Adrenal gland (tissue), 12 donors: ENCODE results near the gene IGSF9. TPM values are rescaled to one million over a fixed set of nuclear protein-coding genes. Genes with fewer than 3 reads are reported as not detected.

ENCODE experiments used
- DNase-seq, 7 donors: peaks; one replicate each; pipeline ENCODE4 v3.0.0-alpha.2; 2019 to 2020
- H3K27ac ChIP-seq, 5 donors: fragments of 200-600 bp; sonication (generic) in 4 of 5; 1 replicate in 3 of 5; 2 replicates in 2 of 5; pipeline versions ENCODE4 v1.5.1 to v1.8.0; 2016 to 2020; ENCODE audit warnings: mild to moderate bottlenecking in 1 of 5
- H3K27me3 ChIP-seq: fragments of 200-600 bp; 2 replicates; pipeline ENCODE4 v1.8.0; 2021
- H3K36me3 ChIP-seq, 2 donors: fragments of 200-600 bp; replicated peaks in 1 of 2; 1 replicate in 1 of 2; 2 replicates in 1 of 2; pipeline versions ENCODE4 v1.5.1 to v1.8.0; 2018 to 2022
- H3K4me1 ChIP-seq, 2 donors: fragments of 200-600 bp; replicated peaks in 1 of 2; 1 replicate in 1 of 2; 2 replicates in 1 of 2; pipeline versions ENCODE4 v1.5.1 to v1.8.0; 2018 to 2021
- H3K4me3 ChIP-seq, 4 donors: fragments of 200-600 bp; sonication (generic) in 3 of 4; one replicate each; pipeline ENCODE4 v1.5.1; 2016 to 2018
- H3K9me3 ChIP-seq, 3 donors: fragments of 200-600 bp; sonication (generic) in 1 of 3; replicated peaks in 1 of 3; 1 replicate in 2 of 3; 2 replicates in 1 of 3; pipeline versions ENCODE4 v1.5.1 to v1.8.0; 2016 to 2021
- POLR2A ChIP-seq, 2 donors: fragments of 450-650 bp; IDR thresholded peaks; one replicate each; pipeline ENCODE4 v1.6.1; 2017; ENCODE audit warnings: antibody characterized with exemption in 2 of 2, mild to moderate bottlenecking in 2 of 2, moderate library complexity in 1 of 2
- WGBS, 4 donors: extraction: QIAGEN DNeasy Blood & Tissue Kit in 2 of 4; methylation state at CpG; one replicate each; pipeline versions ENCODE4 v1.1.5 to v1.1.7; 2013 to 2017; 5-methylcytosine and 5-hydroxymethylcytosine counted together
- intact Hi-C, 2 donors: fragments of 100-400 bp; cut with DNase I; formaldehyde crosslinking; loops; one replicate each; pipeline versions ENCODE4 v1.14.1 to v1.15.0; 2022 to 2023
- polyA plus RNA-seq, 3 donors: library from polyadenylated mRNA; stranded (reverse); fragments of 200-250 nt in 2 of 3; fragments of 350-450 nt in 1 of 3; fragmentation: Illumina TruSeq in 1 of 3; extraction: RNeasy Lipid Tissue Mini Kit (QIAGEN cat#74804) in 1 of 3; gene quantifications; one replicate each; pipeline ENCODE4 v1.2.3, GENCODE V29; 2013 to 2014
- total RNA-seq, 9 donors: library from RNA; depleted of rRNA in 4 of 9; stranded (reverse); fragments of >200 nt in 4 of 9; fragments of 120-200 nt in 1 of 9; fragmentation: NEBNext Ultra II Directional in 1 of 9; extraction: Animal tissue kit (Norgen Biotek cat#: 25700) in 1 of 9; gene quantifications; one replicate each; pipeline versions ENCODE4 v1.1.0 to v1.2.4, GENCODE V29; 2013 to 2023
- TF ChIP-seq, protein P1 (sequence below), 6 experiments: fragments of 450-650 bp in 4 of 6; fragments of 200-600 bp in 2 of 6; sonication (generic) in 1 of 6; IDR thresholded peaks; 1 replicate in 5 of 6; 2 replicates in 1 of 6; pipeline versions ENCODE4 v1.5.1 to v1.8.0; 2016 to 2021; ENCODE audit warnings: antibody characterized with exemption in 6 of 6, mild to moderate bottlenecking in 2 of 6, moderate library complexity in 1 of 6
- donor health status: healthy with polysubstance abuse.
- donor health status: Bipolar disorder and iron deficiency.
- donor health status: DM: yes; HTN: yes; CAD: no.
- donor health status: DM: no; HTN: no; CAD: no.
- donor health status: DM: no; HTN: no; CAD: no.
- donor health status: DM: yes; HTN: yes; CAD: no.

The IGSF9 gene
- total and polyA plus RNA-seq, 12 donors: 0.10 to 0.32 (median 0.19) TPM; not detected in 6

DNA sequence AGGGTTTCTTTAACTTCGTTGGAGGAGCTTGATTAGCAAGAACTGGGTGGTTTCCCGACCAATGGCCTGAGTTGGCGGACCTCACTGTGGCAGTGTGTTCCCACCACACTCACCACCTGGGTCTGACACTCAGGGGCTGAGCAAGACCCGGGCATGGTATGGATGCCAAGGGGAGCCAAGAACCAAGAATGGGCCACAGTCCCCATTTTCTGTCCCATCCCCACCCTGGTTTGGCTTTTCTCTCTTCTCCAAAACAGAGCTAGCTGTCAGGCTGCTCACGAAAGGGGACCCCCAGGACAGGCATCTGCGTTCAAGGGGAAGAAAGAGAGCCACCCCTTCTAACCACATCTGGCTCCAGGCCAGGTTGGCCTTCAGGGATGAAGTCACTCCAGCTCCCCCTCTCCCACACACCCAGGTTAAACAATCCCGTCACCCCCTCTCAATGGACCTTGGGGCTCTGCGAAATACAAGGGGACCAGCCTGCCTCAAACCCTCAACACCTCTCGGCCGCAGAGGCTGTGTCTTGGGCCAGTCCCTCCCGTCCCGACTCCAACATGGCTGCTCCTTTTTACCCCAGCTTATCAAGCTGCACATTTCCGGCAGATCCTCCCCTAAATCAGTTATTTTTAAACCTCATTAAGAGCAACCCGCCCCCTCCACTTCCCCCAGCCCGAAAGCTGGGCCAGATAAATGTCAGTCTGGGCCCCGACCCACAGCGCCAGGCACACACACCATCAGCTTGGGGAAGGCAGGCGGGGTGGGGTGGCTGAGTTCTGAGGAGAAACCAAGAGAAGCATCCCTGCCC is 23.5 kb downstream of the IGSF9 start:
- TF ChIP-seq POLR2A (IDR thresholded peaks at IDR 0.05): no peak
- TF ChIP-seq, protein P1, sequence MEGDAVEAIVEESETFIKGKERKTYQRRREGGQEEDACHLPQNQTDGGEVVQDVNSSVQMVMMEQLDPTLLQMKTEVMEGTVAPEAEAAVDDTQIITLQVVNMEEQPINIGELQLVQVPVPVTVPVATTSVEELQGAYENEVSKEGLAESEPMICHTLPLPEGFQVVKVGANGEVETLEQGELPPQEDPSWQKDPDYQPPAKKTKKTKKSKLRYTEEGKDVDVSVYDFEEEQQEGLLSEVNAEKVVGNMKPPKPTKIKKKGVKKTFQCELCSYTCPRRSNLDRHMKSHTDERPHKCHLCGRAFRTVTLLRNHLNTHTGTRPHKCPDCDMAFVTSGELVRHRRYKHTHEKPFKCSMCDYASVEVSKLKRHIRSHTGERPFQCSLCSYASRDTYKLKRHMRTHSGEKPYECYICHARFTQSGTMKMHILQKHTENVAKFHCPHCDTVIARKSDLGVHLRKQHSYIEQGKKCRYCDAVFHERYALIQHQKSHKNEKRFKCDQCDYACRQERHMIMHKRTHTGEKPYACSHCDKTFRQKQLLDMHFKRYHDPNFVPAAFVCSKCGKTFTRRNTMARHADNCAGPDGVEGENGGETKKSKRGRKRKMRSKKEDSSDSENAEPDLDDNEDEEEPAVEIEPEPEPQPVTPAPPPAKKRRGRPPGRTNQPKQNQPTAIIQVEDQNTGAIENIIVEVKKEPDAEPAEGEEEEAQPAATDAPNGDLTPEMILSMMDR (IDR thresholded peaks at IDR 0.05): no peak
- no peaks in the 10 kb centered on the region for H3K9me3 ChIP-seq
- 66 to 70% (median 67%) methylated on average over 15 to 18 of the region's 18 CpGs for WGBS, 4 donors

DNA sequence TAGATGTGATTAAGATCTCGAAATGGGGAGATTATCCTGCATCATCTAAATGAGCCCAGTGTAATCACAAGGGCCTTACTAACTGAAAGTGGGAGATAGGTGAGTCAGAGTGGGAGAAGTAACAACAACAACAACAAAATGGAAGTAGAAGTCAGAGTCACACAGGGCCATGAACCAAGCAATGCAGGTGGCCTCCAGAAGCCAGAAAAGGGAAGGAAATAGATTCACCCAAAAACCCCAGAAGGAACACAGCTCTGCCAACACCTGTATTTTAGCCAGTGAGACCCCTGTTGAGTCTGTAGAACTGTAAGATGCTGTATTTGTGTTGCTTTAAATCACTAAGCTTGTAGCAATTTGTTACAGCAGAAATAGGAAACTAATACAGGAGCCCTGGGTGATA is 24.2 kb downstream of the IGSF9 start:
- Histone ChIP-seq H3K4me1 (peaks cover 4 to 41% of the 10 kb centered on the region in 2 donors), H3K27me3 (no peaks in the 10 kb centered on the region), H3K9me3 (no peaks in the 10 kb centered on the region), H3K4me3 (no peak overlapping the region), H3K27ac (peak overlapping the region in 1 of 5 donors; percentile 92), H3K36me3 (peaks cover 0 to 31% of the 10 kb centered on the region in 2 donors)
- no peak for DNase-seq
- 65 to 87% (median 73%) methylated on average over 1 of the region's 1 CpG for WGBS, 4 donors
- intact Hi-C loops: no loop called here
- TF ChIP-seq, protein P1 (IDR thresholded peaks at IDR 0.05): no peak
- no peak for TF ChIP-seq POLR2A (IDR thresholded peaks at IDR 0.05)

More for the DNA sequence above, 23.5 kb downstream of the IGSF9 start:
- H3K27ac ChIP-seq: peak overlapping the region in 2 of 5 donors; percentile 92 to 93
- H3K4me3 ChIP-seq: peak overlapping the region in 1 of 4 donors; percentile 64
- no peaks in the 10 kb centered on the region for H3K27me3 ChIP-seq
- H3K36me3 ChIP-seq: peaks cover 0 to 31% of the 10 kb centered on the region in 2 donors
- intact Hi-C loops: no loop called here
- DNase-seq: peak in 1 of 7 donors; percentile 36
- peaks cover 4 to 41% of the 10 kb centered on the region in 2 donors for H3K4me1 ChIP-seq

DNA sequence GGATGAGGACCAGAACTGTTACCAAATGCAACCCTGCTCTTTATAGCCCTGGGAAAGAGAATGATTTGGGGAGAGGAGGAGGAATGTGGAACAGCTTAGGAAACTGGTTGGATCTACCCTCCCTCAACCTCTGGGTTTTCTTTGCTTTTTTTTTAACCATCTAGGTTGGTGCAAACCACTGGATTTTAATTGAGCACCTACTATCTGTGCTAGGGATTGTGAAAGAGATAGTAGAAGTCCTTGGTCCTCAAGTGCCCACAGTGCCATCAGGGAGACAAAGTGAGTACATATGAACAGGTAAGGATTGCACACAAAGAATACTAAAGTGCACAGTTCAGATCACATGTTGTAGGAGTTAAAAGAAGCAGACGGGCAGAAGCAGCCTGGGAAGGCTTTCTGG is 24.8 kb downstream of the IGSF9 start:
- H3K4me1 ChIP-seq: peaks cover 0 to 38% of the 10 kb centered on the region in 2 donors
- H3K27me3 ChIP-seq: no peaks in the 10 kb centered on the region
- 76 to 93% (median 86%) methylated on average over 1 of the region's 1 CpG for WGBS, 4 donors
- no peaks in the 10 kb centered on the region for H3K9me3 ChIP-seq
- H3K36me3 ChIP-seq: peaks cover 0 to 31% of the 10 kb centered on the region in 2 donors
- H3K4me3 ChIP-seq: no peak overlapping the region
- intact Hi-C loops: no loop called here
- no peak overlapping the region for H3K27ac ChIP-seq
- no peak for TF ChIP-seq POLR2A (IDR thresholded peaks at IDR 0.05)
- TF ChIP-seq, protein P1 (IDR thresholded peaks at IDR 0.05): no peak
- no peak for DNase-seq

DNA sequence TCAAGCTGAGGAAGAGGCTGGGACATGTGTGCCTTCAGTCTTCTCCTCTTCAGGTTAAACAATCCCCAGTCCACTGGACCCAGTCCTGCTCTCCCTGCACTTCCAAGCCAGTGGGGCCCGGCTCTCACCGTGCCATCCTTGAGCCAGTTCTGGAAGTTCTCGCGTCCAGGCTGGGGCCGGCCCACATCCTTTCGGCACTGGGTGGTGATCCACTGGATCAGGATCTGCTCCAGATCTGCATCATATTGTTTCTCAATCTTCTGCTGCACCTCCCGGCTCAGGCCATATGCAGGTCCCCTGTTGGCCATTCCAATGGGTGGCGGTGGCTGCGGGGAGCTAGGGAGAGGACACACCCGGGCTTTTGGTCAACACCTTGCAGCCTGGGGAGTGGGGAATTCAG is 25.2 kb downstream of the IGSF9 start:
- Histone ChIP-seq H3K27ac (no peak overlapping the region), H3K36me3 (peaks cover 0 to 31% of the 10 kb centered on the region in 2 donors), H3K4me3 (no peak overlapping the region), H3K4me1 (peaks cover 0 to 37% of the 10 kb centered on the region in 2 donors), H3K9me3 (no peaks in the 10 kb centered on the region), H3K27me3 (no peaks in the 10 kb centered on the region)
- WGBS, 4 donors: 91 to 95% (median 91%) methylated on average over 9 to 10 of the region's 10 CpGs
- TF ChIP-seq, protein P1 (IDR thresholded peaks at IDR 0.05): no peak
- no peak for TF ChIP-seq POLR2A (IDR thresholded peaks at IDR 0.05)
- intact Hi-C loops: no loop called here
- no peak for DNase-seq
